Activated CD4-positive, alpha-beta T cell treated with anti-CD3 and anti-CD28 coated beads, Interleukin-2, amount 50 U/mL, for 24 hours (primary cell): Measurements from ENCODE around the gene AMBRA1.
"Not testable (repeated sequence)": the region's sequence is repeated elsewhere in the genome, so short reads cannot be mapped to it uniquely, and the experiment has no call there.

Source experiments
- DNase-seq, 2 donors: peaks; one replicate each; pipeline ENCODE4 v3.0.0-alpha.2; 2020; ENCODE audit warnings: low read depth in 1 of 2, low spot score in 1 of 2

AMBRA1 gene

GRCh38 chr11:46383974-46384701 is 209.7 kb downstream of the AMBRA1 start:
- DNase-seq = no peak

- DNase-seq = no peak
Observed at GRCh38 chr11:46383404-46383758, 210.4 kb downstream of the AMBRA1 start.

GRCh38 chr11:46382646-46383403 is 211.0 kb downstream of the AMBRA1 start:
- DNase-seq = no peak

GRCh38 chr11:46381819-46382645 is 211.8 kb downstream of the AMBRA1 start:
- DNase-seq = no peak

GRCh38 chr11:46381048-46381818 is 212.6 kb downstream of the AMBRA1 start, which contains the start of gene MDK:
Gene MDK (plus strand): TSS chr11:46381669. CDS start chr11:46382058, 389 bp downstream.
- no peak for DNase-seq

- DNase-seq = peak in 1 of 2 donors; percentile 41
Observed at GRCh38 chr11:46380340-46381047, 213.3 kb downstream of the AMBRA1 start.

- not testable (repeated sequence) for DNase-seq
Observed at GRCh38 chr11:46379482-46380293, 214.1 kb downstream of the AMBRA1 start.

GRCh38 chr11:46378811-46379481 is 214.9 kb downstream of the AMBRA1 start:
- DNase-seq = no peak

GRCh38 chr11:46378296-46378695 is 215.5 kb downstream of the AMBRA1 start:
- DNase-seq = no peak

- no peak for DNase-seq
Observed at GRCh38 chr11:46377831-46378230, 216.0 kb downstream of the AMBRA1 start.

GRCh38 chr11:46377290-46377689 is 216.5 kb downstream of the AMBRA1 start:
- DNase-seq = no peak

GRCh38 chr11:46376258-46377050 is 217.4 kb downstream of the AMBRA1 start:
- no peak for DNase-seq

- DNase-seq = no peak
Observed at GRCh38 chr11:46375392-46376101, 218.3 kb downstream of the AMBRA1 start.

GRCh38 chr11:46374815-46375214 is 219.0 kb downstream of the AMBRA1 start:
- DNase-seq = no peak

GRCh38 chr11:46373787-46374740 is 219.8 kb downstream of the AMBRA1 start:
- no peak for DNase-seq

- not testable (repeated sequence) for DNase-seq
Observed at GRCh38 chr11:46372501-46372900, 221.3 kb downstream of the AMBRA1 start.
